ENCODE data around the gene TPRN.
A peak's percentile ranks its signal among the peaks of the same experiment; 100 is the strongest.

The TPRN gene

GRCh38 chr9:137191691-137192447 lies 8.7 kb downstream of the TPRN start:
- no peak for DNase-seq (ENCODE audit: low read depth)
- H3K4me3 ChIP-seq (ENCODE audit: low read length), result no peak overlapping the region
- no peak for TF ChIP-seq CTCF (conservative IDR thresholded peaks at IDR 0.05; ENCODE audit: low read depth, low read length)

GRCh38 chr9:137191245-137191644 lies 9.3 kb downstream of the TPRN start:
- no peak for TF ChIP-seq CTCF (conservative IDR thresholded peaks at IDR 0.05; ENCODE audit: low read depth, low read length)
- no peak overlapping the region for H3K4me3 ChIP-seq (ENCODE audit: low read length)
- DNase-seq (ENCODE audit: low read depth), result no peak

GRCh38 chr9:137190315-137190856 lies 10.2 kb downstream of the TPRN start:
- H3K4me3 ChIP-seq (ENCODE audit: low read length), result peak overlapping the region; percentile 87
- no peak for DNase-seq (ENCODE audit: low read depth)
- TF ChIP-seq CTCF (conservative IDR thresholded peaks at IDR 0.05; ENCODE audit: low read depth, low read length), result peak; percentile 48

- H3K4me3 ChIP-seq (ENCODE audit: low read length), result peak overlapping the region; percentile 87
- TF ChIP-seq CTCF (conservative IDR thresholded peaks at IDR 0.05; ENCODE audit: low read depth, low read length), result no peak
Observed at GRCh38 chr9:137189297-137190295, 10.9 kb downstream of the TPRN start.

GRCh38 chr9:137188490-137189296 lies 11.8 kb downstream of the TPRN start, which contains the start of the genes ANAPC2 and SSNA1:
Gene ANAPC2 (minus strand): TSS chr9:137188560. CDS start chr9:137188532, 28 bp downstream.
Gene SSNA1 (plus strand): TSS chr9:137188676. CDS start chr9:137188727, 51 bp downstream.
- peak within 1 kb of the TSS; percentile 87 for H3K4me3 ChIP-seq (ENCODE audit: low read length)
- DNase-seq (ENCODE audit: low read depth), result peak; percentile 82
- TF ChIP-seq CTCF (conservative IDR thresholded peaks at IDR 0.05; ENCODE audit: low read depth, low read length), result peak; percentile 57

More at GRCh38 chr9:137189297-137190295, 10.9 kb downstream of the TPRN start:
- DNase-seq (ENCODE audit: low read depth), result no peak

- no peak for DNase-seq (ENCODE audit: low read depth)
- H3K4me3 ChIP-seq (ENCODE audit: low read length), result peak overlapping the region; percentile 87
- no peak for TF ChIP-seq CTCF (conservative IDR thresholded peaks at IDR 0.05; ENCODE audit: low read depth, low read length)
Observed at GRCh38 chr9:137188086-137188489, 12.5 kb downstream of the TPRN start.

Data from retinal pigment epithelial cell (primary cell).